Loucy (cell line): ENCODE results near the gene LCE1F.

ENCODE experiments used
- EZH2phosphoT487 ChIP-seq: fragments of 200-600 bp; IDR thresholded peaks from 2 replicates; pipeline ENCODE4 v1.6.1; 2018; ENCODE audit warnings: antibody characterized with exemption, mild to moderate bottlenecking, moderate library complexity, borderline replicate concordance
- TF ChIP-seq, protein P1 (sequence below): fragments of 200-600 bp; sonication (generic); conservative IDR thresholded peaks from 2 replicates; pipeline ENCODE4 v1.5.1; 2014; ENCODE audit warnings: mild to moderate bottlenecking, antibody characterized with exemption, low read length

DNA sequence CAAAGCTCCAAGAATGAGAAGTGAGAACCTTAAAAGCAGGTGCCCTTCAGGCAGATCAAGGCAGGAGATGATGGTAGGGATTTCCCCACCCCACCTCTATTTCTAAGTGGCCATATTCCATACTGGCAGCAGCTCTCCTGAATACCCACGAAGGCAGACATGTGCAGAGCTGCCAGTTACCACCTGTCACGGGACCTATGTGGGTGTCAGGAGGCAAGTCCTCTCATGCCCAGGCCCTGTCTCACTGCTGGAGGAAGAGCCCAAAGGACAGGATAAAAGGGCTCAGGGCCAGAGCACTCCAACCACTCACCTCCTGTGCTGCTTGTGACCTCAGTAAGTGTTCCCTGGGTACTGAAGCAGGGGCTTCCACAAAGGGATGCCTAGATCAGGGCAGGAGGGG, 36.1 kb downstream of the LCE1F start:
- TF ChIP-seq, protein P1, sequence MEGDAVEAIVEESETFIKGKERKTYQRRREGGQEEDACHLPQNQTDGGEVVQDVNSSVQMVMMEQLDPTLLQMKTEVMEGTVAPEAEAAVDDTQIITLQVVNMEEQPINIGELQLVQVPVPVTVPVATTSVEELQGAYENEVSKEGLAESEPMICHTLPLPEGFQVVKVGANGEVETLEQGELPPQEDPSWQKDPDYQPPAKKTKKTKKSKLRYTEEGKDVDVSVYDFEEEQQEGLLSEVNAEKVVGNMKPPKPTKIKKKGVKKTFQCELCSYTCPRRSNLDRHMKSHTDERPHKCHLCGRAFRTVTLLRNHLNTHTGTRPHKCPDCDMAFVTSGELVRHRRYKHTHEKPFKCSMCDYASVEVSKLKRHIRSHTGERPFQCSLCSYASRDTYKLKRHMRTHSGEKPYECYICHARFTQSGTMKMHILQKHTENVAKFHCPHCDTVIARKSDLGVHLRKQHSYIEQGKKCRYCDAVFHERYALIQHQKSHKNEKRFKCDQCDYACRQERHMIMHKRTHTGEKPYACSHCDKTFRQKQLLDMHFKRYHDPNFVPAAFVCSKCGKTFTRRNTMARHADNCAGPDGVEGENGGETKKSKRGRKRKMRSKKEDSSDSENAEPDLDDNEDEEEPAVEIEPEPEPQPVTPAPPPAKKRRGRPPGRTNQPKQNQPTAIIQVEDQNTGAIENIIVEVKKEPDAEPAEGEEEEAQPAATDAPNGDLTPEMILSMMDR, result no peak
- no peak for TF ChIP-seq EZH2phosphoT487
